ENCODE data around the gene CLPSL1. TPM values are rescaled to one million over a fixed set of nuclear protein-coding genes. Genes with fewer than 3 reads are reported as not detected.

CLPSL1 gene
- total RNA-seq, 1 donor from 2014 or later = not detected

DNA sequence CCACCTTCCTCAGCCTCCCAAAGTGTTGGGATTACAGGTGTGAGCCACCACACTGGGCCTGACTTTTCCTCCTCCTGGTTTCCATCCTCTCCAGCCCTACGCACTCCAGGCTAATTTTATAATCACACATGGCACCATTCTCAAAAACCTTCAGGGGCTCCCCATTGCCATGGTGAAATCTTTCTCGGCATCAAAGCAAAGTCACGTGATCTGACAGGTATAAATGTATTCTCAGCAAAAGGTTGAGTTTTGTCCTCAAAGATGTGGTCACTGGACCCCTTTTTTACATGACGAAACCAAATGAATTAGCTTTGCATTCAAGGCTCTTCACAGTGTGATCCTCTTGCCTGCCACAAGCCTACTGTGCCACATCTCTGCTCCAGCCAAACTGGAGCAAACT, 28.5 kb upstream of the CLPSL1 start:
- Histone ChIP-seq H3K4me1 (no peaks in the 10 kb centered on the region), H3K36me3 (no peaks in the 10 kb centered on the region), H3K4me3 (no peak overlapping the region), H3K9me3 (no peaks in the 10 kb centered on the region), H3K27me3 (no peaks in the 10 kb centered on the region), H3K27ac (no peak overlapping the region)
- intact Hi-C loops (cut with DNase I) = no loop called here
- DNase-seq (ENCODE audit: extremely low spot score in 2 of 2) = no peak
- TF ChIP-seq, protein P1, sequence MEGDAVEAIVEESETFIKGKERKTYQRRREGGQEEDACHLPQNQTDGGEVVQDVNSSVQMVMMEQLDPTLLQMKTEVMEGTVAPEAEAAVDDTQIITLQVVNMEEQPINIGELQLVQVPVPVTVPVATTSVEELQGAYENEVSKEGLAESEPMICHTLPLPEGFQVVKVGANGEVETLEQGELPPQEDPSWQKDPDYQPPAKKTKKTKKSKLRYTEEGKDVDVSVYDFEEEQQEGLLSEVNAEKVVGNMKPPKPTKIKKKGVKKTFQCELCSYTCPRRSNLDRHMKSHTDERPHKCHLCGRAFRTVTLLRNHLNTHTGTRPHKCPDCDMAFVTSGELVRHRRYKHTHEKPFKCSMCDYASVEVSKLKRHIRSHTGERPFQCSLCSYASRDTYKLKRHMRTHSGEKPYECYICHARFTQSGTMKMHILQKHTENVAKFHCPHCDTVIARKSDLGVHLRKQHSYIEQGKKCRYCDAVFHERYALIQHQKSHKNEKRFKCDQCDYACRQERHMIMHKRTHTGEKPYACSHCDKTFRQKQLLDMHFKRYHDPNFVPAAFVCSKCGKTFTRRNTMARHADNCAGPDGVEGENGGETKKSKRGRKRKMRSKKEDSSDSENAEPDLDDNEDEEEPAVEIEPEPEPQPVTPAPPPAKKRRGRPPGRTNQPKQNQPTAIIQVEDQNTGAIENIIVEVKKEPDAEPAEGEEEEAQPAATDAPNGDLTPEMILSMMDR (IDR thresholded peaks at IDR 0.05) = no peak
- no peak for TF ChIP-seq POLR2AphosphoS5 (IDR thresholded peaks at IDR 0.05; ENCODE audit: insufficient read depth in 1 of 2, low read depth in 1 of 2)

DNA sequence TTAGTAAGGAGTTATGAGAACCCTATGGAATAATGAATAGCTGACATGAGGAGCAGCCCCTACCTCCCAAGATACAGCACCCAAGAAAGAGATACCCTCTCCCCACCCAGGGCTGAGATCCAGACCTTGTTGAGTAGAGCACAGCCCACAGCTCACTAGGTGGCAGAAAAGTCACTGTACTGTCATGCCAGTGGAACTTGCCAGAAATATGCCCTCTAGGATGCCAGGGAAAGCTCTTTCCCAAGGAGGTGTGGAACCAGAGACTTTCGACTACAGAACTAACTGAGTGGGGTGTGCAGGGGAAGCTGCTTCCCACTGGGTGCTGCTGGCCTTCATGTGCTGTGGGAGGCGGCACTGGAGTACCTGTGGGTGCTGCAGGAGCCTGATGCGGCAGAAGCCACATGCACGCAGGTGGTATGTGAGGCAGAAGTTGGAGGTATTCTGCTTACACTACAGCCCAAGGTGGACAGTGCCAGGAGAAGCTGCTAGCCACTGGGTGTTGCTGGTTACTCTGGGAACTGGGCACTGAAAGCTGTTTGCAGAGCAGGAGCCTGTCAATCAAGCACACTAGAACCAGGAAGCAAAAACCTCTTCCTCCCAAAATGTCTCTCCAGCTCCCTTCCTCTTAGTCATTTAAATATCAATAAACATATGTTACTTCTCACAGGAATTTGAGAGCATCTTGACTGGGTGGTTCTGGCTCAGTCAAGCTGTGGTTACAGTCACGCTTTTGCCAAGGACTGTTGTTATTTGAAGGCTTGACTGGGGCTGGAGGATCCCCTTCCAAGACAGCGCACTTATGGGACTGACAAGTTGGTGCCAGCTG, 26.2 kb upstream of the CLPSL1 start:
- Histone ChIP-seq H3K4me3 (no peak overlapping the region), H3K27ac (no peak overlapping the region), H3K9me3 (no peaks in the 10 kb centered on the region), H3K4me1 (no peaks in the 10 kb centered on the region), H3K27me3 (no peaks in the 10 kb centered on the region), H3K36me3 (no peaks in the 10 kb centered on the region)
- TF ChIP-seq POLR2A (IDR thresholded peaks at IDR 0.05) = no peak
- TF ChIP-seq, protein P1 (IDR thresholded peaks at IDR 0.05) = no peak
- TF ChIP-seq POLR2AphosphoS5 (IDR thresholded peaks at IDR 0.05; ENCODE audit: insufficient read depth in 1 of 2, low read depth in 1 of 2) = no peak
- intact Hi-C loops (cut with DNase I) = no loop called here
- no peak for DNase-seq (ENCODE audit: extremely low spot score in 2 of 2)

DNA sequence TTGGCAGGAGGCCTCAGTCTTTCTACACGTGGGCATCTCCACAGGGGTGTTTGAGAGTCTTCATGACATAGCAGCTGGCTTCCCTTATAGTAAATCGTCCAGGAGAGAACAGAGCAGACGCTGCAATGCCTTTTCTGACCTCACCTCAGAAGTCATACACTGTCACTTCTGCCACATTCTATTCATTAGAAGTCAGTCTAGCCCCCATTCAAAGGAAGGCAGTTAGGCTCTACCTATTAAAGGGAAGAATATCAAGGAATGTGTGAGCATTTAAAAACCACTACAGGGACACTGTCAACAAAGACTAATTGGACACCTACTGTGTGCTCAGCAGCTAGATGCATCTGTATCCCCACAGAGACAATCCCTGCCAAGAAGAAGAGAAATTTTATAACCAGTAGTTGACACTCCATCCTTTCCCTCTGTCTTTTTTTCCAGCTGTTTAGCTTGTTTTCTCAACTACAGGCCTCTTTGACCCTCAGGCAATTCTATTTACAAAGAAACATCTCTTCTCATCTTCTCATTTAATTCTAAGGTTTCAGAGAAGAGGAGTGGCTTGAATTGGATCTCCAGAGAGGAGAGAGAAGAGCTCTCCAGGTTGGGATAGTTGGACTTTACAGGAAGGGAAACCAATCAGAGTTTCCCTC, 25.4 kb upstream of the CLPSL1 start:
- intact Hi-C loops (cut with DNase I) = no loop called here
- no peak overlapping the region for H3K4me3 ChIP-seq
- no peaks in the 10 kb centered on the region for H3K36me3 ChIP-seq
- no peaks in the 10 kb centered on the region for H3K27me3 ChIP-seq
- H3K4me1 ChIP-seq = no peaks in the 10 kb centered on the region
- DNase-seq (ENCODE audit: extremely low spot score in 2 of 2) = no peak
- H3K9me3 ChIP-seq = no peaks in the 10 kb centered on the region
- no peak overlapping the region for H3K27ac ChIP-seq
- no peak for TF ChIP-seq POLR2AphosphoS5 (IDR thresholded peaks at IDR 0.05; ENCODE audit: insufficient read depth in 1 of 2, low read depth in 1 of 2)
- no peak for TF ChIP-seq POLR2A (IDR thresholded peaks at IDR 0.05)
- TF ChIP-seq, protein P1 (IDR thresholded peaks at IDR 0.05) = no peak

DNA sequence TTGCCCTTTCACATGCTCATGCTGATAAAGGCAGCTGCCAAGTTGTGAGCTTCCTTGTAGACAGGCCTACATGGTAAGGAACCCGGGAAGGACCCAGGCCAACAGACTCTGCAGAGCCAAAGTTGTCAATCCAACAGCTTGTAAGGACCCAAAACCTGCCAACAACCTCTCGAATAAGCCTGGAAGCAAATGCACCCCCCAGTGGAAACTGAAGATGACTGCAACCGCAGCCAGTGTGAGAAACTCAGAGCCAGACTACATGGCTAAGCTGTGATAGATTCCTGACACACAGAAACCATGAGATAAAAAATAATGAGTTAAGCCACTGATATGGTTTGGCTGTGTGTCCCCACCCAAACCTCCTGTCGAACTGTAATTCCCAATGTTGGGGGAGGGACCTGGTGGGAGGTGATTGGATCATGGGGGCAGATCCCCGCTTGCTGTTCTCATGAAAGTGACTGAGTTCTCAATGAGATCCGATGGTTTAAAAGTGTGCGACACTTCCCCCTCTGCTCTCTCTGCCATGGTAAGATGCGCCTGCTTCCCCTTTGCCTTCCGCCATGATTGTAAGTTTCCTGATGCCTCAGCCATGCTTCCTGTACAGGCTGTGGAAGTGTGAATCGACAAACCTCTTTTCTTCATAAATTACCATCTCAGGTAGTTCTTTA, 23.2 kb upstream of the CLPSL1 start:
- TF ChIP-seq, protein P1 (IDR thresholded peaks at IDR 0.05) = no peak
- TF ChIP-seq POLR2A (IDR thresholded peaks at IDR 0.05) = no peak
- H3K4me1 ChIP-seq = no peaks in the 10 kb centered on the region
- no peaks in the 10 kb centered on the region for H3K36me3 ChIP-seq
- no peak overlapping the region for H3K4me3 ChIP-seq
- DNase-seq (ENCODE audit: extremely low spot score in 2 of 2) = no peak
- H3K9me3 ChIP-seq = no peaks in the 10 kb centered on the region
- intact Hi-C loops (cut with DNase I) = no loop called here
- H3K27ac ChIP-seq = no peak overlapping the region
- no peaks in the 10 kb centered on the region for H3K27me3 ChIP-seq

Data from vagina (tissue), 2 donors.